Femur (tissue), 1 donor: ENCODE results near the gene OSTM1.

Experiments
- DNase-seq: peaks from one replicate; pipeline ENCODE4 v3.0.0-alpha.2; 2017

The OSTM1 gene, protein sequence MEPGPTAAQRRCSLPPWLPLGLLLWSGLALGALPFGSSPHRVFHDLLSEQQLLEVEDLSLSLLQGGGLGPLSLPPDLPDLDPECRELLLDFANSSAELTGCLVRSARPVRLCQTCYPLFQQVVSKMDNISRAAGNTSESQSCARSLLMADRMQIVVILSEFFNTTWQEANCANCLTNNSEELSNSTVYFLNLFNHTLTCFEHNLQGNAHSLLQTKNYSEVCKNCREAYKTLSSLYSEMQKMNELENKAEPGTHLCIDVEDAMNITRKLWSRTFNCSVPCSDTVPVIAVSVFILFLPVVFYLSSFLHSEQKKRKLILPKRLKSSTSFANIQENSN

GRCh38 chr6:108074359-108075144, at the start of gene OSTM1:
TSS of gene OSTM1 (minus strand) at chr6:108074741. CDS start at chr6:108074651, 90 bp downstream.
- DNase-seq, result peak; percentile 95

DNA sequence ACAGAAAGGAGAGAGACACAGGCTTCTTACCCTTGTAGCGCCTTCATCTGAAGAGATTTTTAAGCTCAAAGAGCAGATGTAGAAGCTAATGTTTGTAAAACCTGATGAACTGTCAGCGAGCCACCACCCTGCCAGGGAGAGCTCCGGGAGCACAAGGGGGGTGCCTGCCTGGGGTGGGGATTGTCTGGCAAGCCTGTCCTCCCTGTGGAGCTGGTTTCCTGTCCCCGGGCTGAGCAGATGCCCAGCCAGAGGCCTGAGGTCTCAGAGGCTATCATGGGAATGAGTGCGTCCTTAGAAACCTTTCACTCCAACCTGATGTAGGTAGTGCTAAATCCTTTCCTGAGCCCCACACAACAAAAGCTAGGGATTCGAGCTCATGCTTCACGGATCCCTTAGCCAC, 49.4 kb upstream of the OSTM1 start:
- no peak for DNase-seq

- DNase-seq, result no peak
Observed at GRCh38 chr6:108123481-108123929, 49.0 kb upstream of the OSTM1 start.

- no peak for DNase-seq
Observed at GRCh38 chr6:108121612-108122011, 47.1 kb upstream of the OSTM1 start.

DNA sequence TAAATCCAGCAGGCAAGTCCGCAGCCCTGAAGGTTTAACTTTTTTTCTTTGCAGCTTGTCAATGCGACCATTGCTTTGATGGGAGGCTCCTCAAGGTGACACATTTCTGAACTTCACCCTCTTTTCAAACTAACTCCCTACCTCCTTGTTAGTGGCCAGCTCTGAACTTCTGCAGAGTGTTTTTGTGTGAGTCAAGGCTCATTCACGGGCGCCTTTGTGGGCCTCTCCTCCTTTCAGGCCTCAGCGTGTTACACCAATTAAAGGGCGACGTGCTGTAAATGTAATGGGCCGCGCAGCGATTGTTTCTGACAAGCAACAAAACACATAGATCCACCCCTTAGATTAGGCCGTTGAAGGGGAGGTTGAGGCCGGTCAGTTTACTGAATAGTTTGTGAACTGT, 45.8 kb upstream of the OSTM1 start:
- DNase-seq, result no peak

- no peak for DNase-seq
Observed at GRCh38 chr6:108119769-108120141, 45.2 kb upstream of the OSTM1 start.

GRCh38 chr6:108118810-108119768, 44.5 kb upstream of the OSTM1 start:
- peak; percentile 20 for DNase-seq

GRCh38 chr6:108118359-108118724, 43.8 kb upstream of the OSTM1 start:
- DNase-seq, result no peak

GRCh38 chr6:108117427-108118358, 43.2 kb upstream of the OSTM1 start:
- peak; percentile 43 for DNase-seq

GRCh38 chr6:108116546-108117426, 42.2 kb upstream of the OSTM1 start:
- DNase-seq, result peak; percentile 22

DNA sequence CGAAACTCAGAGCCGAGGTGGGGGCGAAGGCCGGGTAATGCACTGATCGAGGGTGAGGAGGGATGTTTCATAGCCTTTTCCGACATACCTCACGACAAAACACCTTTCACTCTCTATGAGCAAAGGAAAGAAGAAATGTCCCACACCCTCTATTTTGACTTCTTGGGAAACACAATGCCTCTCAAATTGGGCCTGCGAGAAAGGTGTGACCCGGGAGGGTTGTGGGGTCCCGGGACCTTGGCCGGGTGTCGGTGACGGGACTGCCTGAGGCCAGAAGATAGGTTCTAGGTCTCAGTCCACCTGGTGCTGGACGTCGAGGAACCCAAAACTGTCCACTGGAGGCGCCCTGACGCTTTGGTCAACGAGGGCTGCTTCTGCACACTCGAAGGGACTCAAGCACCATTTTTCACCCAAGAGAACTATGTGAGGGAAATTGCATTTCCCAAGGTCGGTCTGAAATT, 41.1 kb upstream of the OSTM1 start:
- DNase-seq, result peak; percentile 28

DNA sequence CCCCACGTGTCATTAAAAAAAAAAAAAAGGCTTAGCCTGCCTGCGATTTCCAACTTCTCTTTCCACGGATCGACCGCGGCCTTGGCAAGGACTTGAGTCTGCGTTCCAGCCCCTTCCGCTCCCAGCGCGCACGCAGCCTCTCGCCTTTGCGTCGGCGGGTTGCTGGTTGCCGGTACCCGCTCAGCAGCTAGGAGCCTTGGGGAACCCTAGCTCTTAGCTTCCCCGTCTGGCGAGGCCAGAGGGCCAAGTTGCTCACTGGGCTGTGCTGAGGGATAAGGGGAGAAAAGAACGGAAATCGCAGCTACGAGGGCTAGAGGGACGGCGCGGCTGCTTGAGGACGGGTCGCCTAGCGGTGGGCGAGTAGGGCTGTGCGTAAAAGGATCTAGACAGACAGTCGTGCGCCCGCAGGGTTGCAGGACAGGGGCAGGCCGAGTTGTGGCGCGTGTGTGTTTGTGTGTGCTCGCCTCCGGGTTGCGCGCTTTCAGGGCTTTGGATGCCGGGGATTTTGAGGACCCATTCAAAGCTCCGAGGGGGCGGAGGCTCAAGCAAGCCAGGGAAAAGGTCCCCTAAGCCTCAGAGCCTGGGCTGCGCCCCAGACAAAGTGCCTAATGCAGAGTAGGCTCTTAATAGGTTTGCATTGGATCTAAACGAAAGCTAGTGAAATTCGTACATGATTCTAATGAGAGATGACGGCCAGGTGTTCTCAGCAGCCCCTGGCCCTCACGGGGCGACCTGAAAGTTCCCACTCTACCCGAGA, 40.5 kb upstream of the OSTM1 start:
- DNase-seq, result peak; percentile 77

- peak; percentile 60 for DNase-seq
Observed at GRCh38 chr6:108113557-108114519, 39.3 kb upstream of the OSTM1 start.

GRCh38 chr6:108108374-108108773, 33.8 kb upstream of the OSTM1 start:
- DNase-seq, result no peak

- DNase-seq, result no peak
Observed at GRCh38 chr6:108107102-108107501, 32.6 kb upstream of the OSTM1 start.

GRCh38 chr6:108106694-108107093, 32.2 kb upstream of the OSTM1 start:
- no peak for DNase-seq

DNA sequence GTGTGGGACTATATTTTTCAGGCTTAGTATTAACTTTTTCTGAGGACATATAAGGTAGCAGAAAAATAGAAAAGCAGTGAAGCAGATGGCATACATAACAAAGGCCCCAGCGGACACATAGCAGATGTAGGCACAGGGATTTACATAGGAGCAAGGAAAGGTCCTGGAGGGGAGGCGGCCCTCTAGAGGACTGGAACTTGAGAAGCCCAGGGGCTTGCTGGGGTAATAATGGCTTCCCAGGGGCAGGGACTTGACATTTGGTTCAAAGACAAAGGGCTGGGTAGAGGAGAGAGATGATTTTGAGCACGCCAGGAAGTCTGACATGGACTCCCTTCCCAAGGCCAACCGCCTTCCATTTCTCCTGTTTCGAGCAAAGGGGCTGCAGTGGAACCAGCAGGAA, 31.7 kb upstream of the OSTM1 start:
- no peak for DNase-seq

- DNase-seq, result no peak
Observed at GRCh38 chr6:108105571-108105970, 31.0 kb upstream of the OSTM1 start.

- DNase-seq, result no peak
Observed at GRCh38 chr6:108102965-108103364, 28.4 kb upstream of the OSTM1 start.
